Thyroid gland (tissue), 4 donors: ENCODE measurements around the gene CD55.

Source experiments
- POLR2A ChIP-seq, 2 donors: fragments of 450-650 bp; IDR thresholded peaks; one replicate each; pipeline ENCODE4 v1.6.1; 2017; ENCODE audit warnings: antibody characterized with exemption in 2 of 2, mild to moderate bottlenecking in 2 of 2, moderate library complexity in 1 of 2
- TF ChIP-seq, protein P1 (sequence below), 6 experiments: fragments of 200-600 bp in 3 of 6; fragments of 450-650 bp in 3 of 6; sonication (generic) in 3 of 6; IDR thresholded peaks; one replicate each; pipeline ENCODE4 v1.5.1; 2016 to 2019; ENCODE audit warnings: antibody characterized with exemption in 6 of 6, mild to moderate bottlenecking in 2 of 6, inconsistent platforms in 1 of 6, moderate library complexity in 1 of 6

DNA sequence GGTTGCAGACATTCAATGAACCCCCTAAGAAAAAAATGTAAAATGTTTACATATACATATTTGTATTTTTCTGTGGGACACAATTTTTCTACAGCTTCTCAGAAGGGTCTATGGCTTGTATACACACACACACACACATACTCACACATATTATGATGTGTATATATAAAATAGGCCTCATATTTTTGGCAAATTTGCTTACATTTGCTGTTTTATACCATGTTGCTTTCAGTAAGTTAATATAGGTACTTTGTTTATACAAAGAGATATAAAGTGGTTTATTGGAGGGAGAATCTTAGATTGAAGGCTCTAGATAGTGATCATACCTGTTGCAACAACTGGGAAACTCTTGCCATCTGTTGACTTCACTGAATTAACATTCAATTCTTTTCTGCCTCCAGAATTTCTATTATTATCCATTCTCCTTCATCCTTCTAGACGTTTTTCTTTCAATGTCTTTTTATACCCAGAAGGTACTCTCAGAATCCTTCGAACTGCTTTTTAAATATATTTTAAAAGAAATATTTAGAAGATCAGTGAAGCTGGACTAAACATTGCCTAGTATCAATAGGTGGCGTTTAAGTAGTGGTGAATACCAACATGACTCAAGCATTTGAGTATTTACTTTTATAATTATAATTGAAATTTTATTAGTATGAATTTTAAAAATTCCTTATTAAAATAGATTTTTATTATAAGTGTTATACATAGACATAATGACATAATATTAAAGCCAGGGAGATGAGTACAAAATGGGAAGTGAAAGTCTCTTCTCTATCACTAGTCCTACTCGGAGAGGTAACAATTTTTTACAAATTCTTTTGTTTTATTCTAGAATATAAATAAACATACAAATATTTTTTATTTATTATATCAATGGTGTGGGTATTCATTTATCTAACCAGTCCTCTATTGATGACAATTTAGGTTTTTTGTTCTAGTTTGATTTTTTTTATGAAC, 10.2 kb downstream of the CD55 start:
- TF ChIP-seq, protein P1, sequence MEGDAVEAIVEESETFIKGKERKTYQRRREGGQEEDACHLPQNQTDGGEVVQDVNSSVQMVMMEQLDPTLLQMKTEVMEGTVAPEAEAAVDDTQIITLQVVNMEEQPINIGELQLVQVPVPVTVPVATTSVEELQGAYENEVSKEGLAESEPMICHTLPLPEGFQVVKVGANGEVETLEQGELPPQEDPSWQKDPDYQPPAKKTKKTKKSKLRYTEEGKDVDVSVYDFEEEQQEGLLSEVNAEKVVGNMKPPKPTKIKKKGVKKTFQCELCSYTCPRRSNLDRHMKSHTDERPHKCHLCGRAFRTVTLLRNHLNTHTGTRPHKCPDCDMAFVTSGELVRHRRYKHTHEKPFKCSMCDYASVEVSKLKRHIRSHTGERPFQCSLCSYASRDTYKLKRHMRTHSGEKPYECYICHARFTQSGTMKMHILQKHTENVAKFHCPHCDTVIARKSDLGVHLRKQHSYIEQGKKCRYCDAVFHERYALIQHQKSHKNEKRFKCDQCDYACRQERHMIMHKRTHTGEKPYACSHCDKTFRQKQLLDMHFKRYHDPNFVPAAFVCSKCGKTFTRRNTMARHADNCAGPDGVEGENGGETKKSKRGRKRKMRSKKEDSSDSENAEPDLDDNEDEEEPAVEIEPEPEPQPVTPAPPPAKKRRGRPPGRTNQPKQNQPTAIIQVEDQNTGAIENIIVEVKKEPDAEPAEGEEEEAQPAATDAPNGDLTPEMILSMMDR (IDR thresholded peaks at IDR 0.05): no peak
- TF ChIP-seq POLR2A (IDR thresholded peaks at IDR 0.05): no peak
